ENCODE data around the gene METTL25B.

METTL25B gene

GRCh38 chr1:156728599-156729462 is 562 bp downstream of the METTL25B start, which contains the start of gene ISG20L2:
Gene ISG20L2, minus strand, starts transcription at chr1:156728766. Its CDS starts 1,114 bp downstream, at chr1:156727652.
- peak within 1 kb of the TSS; percentile 60; the same call in 1 of the 2 replicates for H3K27ac ChIP-seq

GRCh38 chr1:156733989-156734584 is 5.8 kb downstream of the METTL25B start:
- Histone ChIP-seq H3K36me3 (ENCODE audit: insufficient read depth, low read length) (peaks cover 18% of the 10 kb centered on the region; the same call in 1 of the 2 replicates), H3K4me3 (no peak overlapping the region), H3K9ac (ENCODE audit: insufficient read length) (no peak overlapping the region), H3K27ac (no peak overlapping the region), H3K9me3 (ENCODE audit: low read depth, low read length) (no peaks in the 10 kb centered on the region)
- no peak for DNase-seq (ENCODE audit: low read depth, low spot score)
- TF ChIP-seq FOXP2 (optimal IDR thresholded peaks at IDR 0.05; ENCODE audit: control extremely low read depth, extremely low read length, insufficient read depth) (no peak), EZH2 (IDR thresholded peaks at IDR 0.05) (no peak), POLR2AphosphoS5 (IDR thresholded peaks at IDR 0.05; ENCODE audit: borderline replicate concordance, low read depth, low read length) (no peak)

More at GRCh38 chr1:156728599-156729462, 562 bp downstream of the METTL25B start, which contains the start of gene ISG20L2:
- H3K4me3 ChIP-seq, result peak within 1 kb of the TSS; percentile 94
- peak; percentile 48 for TF ChIP-seq POLR2AphosphoS5 (IDR thresholded peaks at IDR 0.05; ENCODE audit: borderline replicate concordance, low read depth, low read length)
- TF ChIP-seq EZH2 (IDR thresholded peaks at IDR 0.05), result no peak
- peak; percentile 62 for TF ChIP-seq FOXP2 (optimal IDR thresholded peaks at IDR 0.05; ENCODE audit: control extremely low read depth, extremely low read length, insufficient read depth)
- H3K9me3 ChIP-seq (ENCODE audit: low read depth, low read length), result no peaks in the 10 kb centered on the region
- DNase-seq (ENCODE audit: low read depth, low spot score), result no peak
- peaks cover 17% of the 10 kb centered on the region for H3K36me3 ChIP-seq (ENCODE audit: insufficient read depth, low read length)
- H3K9ac ChIP-seq (ENCODE audit: insufficient read length), result peak within 1 kb of the TSS; percentile 95

- TF ChIP-seq FOXP2 (optimal IDR thresholded peaks at IDR 0.05; ENCODE audit: control extremely low read depth, extremely low read length, insufficient read depth) (no peak), POLR2AphosphoS5 (IDR thresholded peaks at IDR 0.05; ENCODE audit: borderline replicate concordance, low read depth, low read length) (peak; percentile 8; the same call in 1 of the 2 replicates)
- no peak for DNase-seq (ENCODE audit: low read depth, low spot score)
- H3K4me3 ChIP-seq, result no peak overlapping the region
- peaks cover 39% of the 10 kb centered on the region for H3K36me3 ChIP-seq (ENCODE audit: insufficient read depth, low read length)
- H3K9ac ChIP-seq (ENCODE audit: insufficient read length), result no peak overlapping the region
- no peaks in the 10 kb centered on the region for H3K9me3 ChIP-seq (ENCODE audit: low read depth, low read length)
- no peak overlapping the region for H3K27ac ChIP-seq
These were observed 10.1 kb downstream of the METTL25B start for GRCh38 chr1:156738407-156738806.

GRCh38 chr1:156738916-156739315 is 10.6 kb downstream of the METTL25B start:
- TF ChIP-seq EZH2 (IDR thresholded peaks at IDR 0.05), result no peak
- TF ChIP-seq POLR2AphosphoS5 (IDR thresholded peaks at IDR 0.05; ENCODE audit: borderline replicate concordance, low read depth, low read length), result no peak
- no peak for TF ChIP-seq FOXP2 (optimal IDR thresholded peaks at IDR 0.05; ENCODE audit: control extremely low read depth, extremely low read length, insufficient read depth)
- no peaks in the 10 kb centered on the region for H3K9me3 ChIP-seq (ENCODE audit: low read depth, low read length)
- no peak overlapping the region for H3K9ac ChIP-seq (ENCODE audit: insufficient read length)
- H3K4me3 ChIP-seq, result no peak overlapping the region
- no peak for DNase-seq (ENCODE audit: low read depth, low spot score)
- no peak overlapping the region for H3K27ac ChIP-seq
- peaks cover 45% of the 10 kb centered on the region for H3K36me3 ChIP-seq (ENCODE audit: insufficient read depth, low read length)

GRCh38 chr1:156740237-156740740 is 12.0 kb downstream of the METTL25B start:
- H3K9ac ChIP-seq (ENCODE audit: insufficient read length), result peak overlapping the region; percentile 89
- H3K27ac ChIP-seq, result peak overlapping the region; percentile 32; the same call in 1 of the 2 replicates
- no peaks in the 10 kb centered on the region for H3K9me3 ChIP-seq (ENCODE audit: low read depth, low read length)
- no peak for DNase-seq (ENCODE audit: low read depth, low spot score)
- no peak for TF ChIP-seq FOXP2 (optimal IDR thresholded peaks at IDR 0.05; ENCODE audit: control extremely low read depth, extremely low read length, insufficient read depth)
- TF ChIP-seq EZH2 (IDR thresholded peaks at IDR 0.05), result no peak
- no peak for TF ChIP-seq POLR2AphosphoS5 (IDR thresholded peaks at IDR 0.05; ENCODE audit: borderline replicate concordance, low read depth, low read length)
- H3K4me3 ChIP-seq, result peak overlapping the region; percentile 91
- H3K36me3 ChIP-seq (ENCODE audit: insufficient read depth, low read length), result peaks cover 56% of the 10 kb centered on the region

GRCh38 chr1:156740741-156741480 is 12.6 kb downstream of the METTL25B start, which contains the start of gene MRPL24:
Gene MRPL24, minus strand, starts transcription at chr1:156741088. Its CDS starts 2,384 bp downstream, at chr1:156738704.
- peak within 1 kb of the TSS; percentile 89 for H3K9ac ChIP-seq (ENCODE audit: insufficient read length)
- peak; percentile 97 for DNase-seq (ENCODE audit: low read depth, low spot score)
- H3K27ac ChIP-seq, result peak within 1 kb of the TSS; percentile 86
- H3K36me3 ChIP-seq (ENCODE audit: insufficient read depth, low read length), result peaks cover 62% of the 10 kb centered on the region
- peak within 1 kb of the TSS; percentile 91 for H3K4me3 ChIP-seq
- TF ChIP-seq POLR2AphosphoS5 (IDR thresholded peaks at IDR 0.05; ENCODE audit: borderline replicate concordance, low read depth, low read length) (peak; percentile 89), EZH2 (IDR thresholded peaks at IDR 0.05) (no peak), FOXP2 (optimal IDR thresholded peaks at IDR 0.05; ENCODE audit: control extremely low read depth, extremely low read length, insufficient read depth) (no peak)
- H3K9me3 ChIP-seq (ENCODE audit: low read depth, low read length), result no peaks in the 10 kb centered on the region

- H3K27ac ChIP-seq, result peak overlapping the region; percentile 86
- no peaks in the 10 kb centered on the region for H3K9me3 ChIP-seq (ENCODE audit: low read depth, low read length)
- TF ChIP-seq POLR2AphosphoS5 (IDR thresholded peaks at IDR 0.05; ENCODE audit: borderline replicate concordance, low read depth, low read length) (no peak), EZH2 (IDR thresholded peaks at IDR 0.05) (no peak), FOXP2 (optimal IDR thresholded peaks at IDR 0.05; ENCODE audit: control extremely low read depth, extremely low read length, insufficient read depth) (no peak)
- peaks cover 67% of the 10 kb centered on the region for H3K36me3 ChIP-seq (ENCODE audit: insufficient read depth, low read length)
- no peak overlapping the region for H3K9ac ChIP-seq (ENCODE audit: insufficient read length)
- H3K4me3 ChIP-seq, result peak overlapping the region; percentile 64
- DNase-seq (ENCODE audit: low read depth, low spot score), result no peak
These were observed 13.3 kb downstream of the METTL25B start for GRCh38 chr1:156741481-156741983.
